Psoas muscle (tissue), 8 donors: ENCODE results near the gene DTNBP1. TPM values are rescaled to one million over a fixed set of nuclear protein-coding genes. Genes with fewer than 3 reads are reported as not detected.

ENCODE experiments used
- ATAC-seq, 4 donors: fragments of 200-7000 bp; cut with Tn5 transposase; one replicate each; pipeline ENCODE4 v1.9.1; 2020; ENCODE audit warnings: moderate library complexity in 3 of 4, mild to moderate bottlenecking in 2 of 4
- DNase-seq, 2 donors: peaks; one replicate each; pipeline ENCODE4 v3.0.0-alpha.2; 2020
- H3K27ac ChIP-seq: fragments of 200-600 bp; one replicate; pipeline ENCODE4 v1.8.0; 2022
- H3K27me3 ChIP-seq, 3 donors: fragments of 200-600 bp in 1 of 3; one replicate each; pipeline versions ENCODE4 v1.6.1 to v1.8.0; 2013 to 2022; ENCODE audit warnings: low read length in 2 of 3, mild to moderate bottlenecking in 2 of 3, moderate library complexity in 1 of 3; ENCODE audit not compliant: insufficient read depth in 3 of 3
- H3K36me3 ChIP-seq, 2 donors: fragments of 200-600 bp in 1 of 2; one replicate each; pipeline versions ENCODE4 v1.6.1 to v1.8.0; 2013 to 2022; ENCODE audit warnings: low read depth in 1 of 2, mild to moderate bottlenecking in 1 of 2, moderate library complexity in 1 of 2; ENCODE audit not compliant: insufficient read depth in 1 of 2
- H3K4me1 ChIP-seq: fragments of 200-600 bp; one replicate; pipeline ENCODE4 v1.8.0; 2022
- H3K4me3 ChIP-seq: fragments of 200-600 bp; one replicate; pipeline ENCODE4 v1.8.0; 2022; ENCODE audit warnings: mild to moderate bottlenecking
- H3K9me3 ChIP-seq: fragments of 200-600 bp; one replicate; pipeline ENCODE4 v1.8.0; 2022
- WGBS, 3 donors: extraction: QIAGEN DNeasy Blood & Tissue Kit; methylation state at CpG; one replicate each; pipeline versions ENCODE4 v1.1.6 to v1.1.7; 2013; 5-methylcytosine and 5-hydroxymethylcytosine counted together
- intact Hi-C, 2 donors: fragments of 100-400 bp; cut with DNase I; formaldehyde crosslinking; loops; one replicate each; pipeline versions ENCODE4 v1.11.0 to v1.14.2; 2022
- polyA plus RNA-seq, 3 donors: library from polyadenylated mRNA; stranded (reverse); fragments of 200-250 nt; gene quantifications; one replicate each; pipeline ENCODE4 v1.2.3, GENCODE V29; 2013
- total RNA-seq, 4 donors: library from RNA; stranded (reverse); fragmentation: NEBNext Ultra II Directional in 2 of 4; extraction: Animal tissue kit (Norgen Biotek cat#: 25700) in 2 of 4; gene quantifications; one replicate each; pipeline versions ENCODE4 v1.2.1 to v1.2.4, GENCODE V29; 2021 to 2023
- TF ChIP-seq, protein P1 (sequence below): fragments of 200-600 bp; IDR thresholded peaks from one replicate; pipeline ENCODE4 v1.8.0; 2022; ENCODE audit warnings: antibody characterized with exemption
- donor health status: healthy with polysubstance abuse.
- donor health status: DM: no; HTN: no; CAD: no; lungs with moderate emphysema.
- donor health status: Bipolar disorder and iron deficiency.
- donor health status: healthy.
- donor health status: DM: yes; HTN: yes; CAD: no.
- donor health status: DM: no; HTN: no; CAD: no.
- donor health status: DM: no; HTN: no; CAD: no.
- donor health status: DM: yes; HTN: yes; CAD: no.

Gene DTNBP1
- total and polyA plus RNA-seq, 7 donors = 8.0 to 22.0 (median 15.0) TPM

DNA sequence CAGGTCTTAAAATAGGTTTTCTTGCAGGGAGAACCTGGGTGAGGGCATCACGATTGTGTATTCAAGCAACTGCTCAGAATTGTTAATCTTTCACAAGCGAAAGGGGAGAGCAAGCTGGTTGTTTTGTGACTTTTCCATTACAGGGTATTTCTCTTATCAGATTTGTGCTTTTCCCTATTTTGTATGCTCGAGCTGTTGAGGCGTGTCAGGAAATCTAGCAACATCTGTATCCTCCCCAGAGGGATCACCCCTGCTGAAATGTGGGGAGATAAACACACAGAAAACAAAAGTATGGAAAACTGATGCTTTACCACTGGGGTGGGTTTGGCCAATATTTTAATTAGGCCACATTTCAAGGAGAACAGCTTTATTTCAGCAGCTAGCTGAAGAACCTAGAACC lies 187.0 kb downstream of the DTNBP1 start:
- intact Hi-C loops = loop anchor here (5.0 to 10.0 kb wide), 2 partner anchors 221 to 229 kb away; partner anchors contain the start of gene JARID2 (in 1 of the 2)
- DNase-seq (no peak), ATAC-seq (no peak)
- WGBS, 3 donors = 63 to 67% (median 65%) methylated on average over 4 of the region's 4 CpGs
- no peaks in the 10 kb centered on the region for H3K9me3 ChIP-seq
- no peaks in the 10 kb centered on the region for H3K36me3 ChIP-seq
- no peaks in the 10 kb centered on the region for H3K27me3 ChIP-seq
- TF ChIP-seq, protein P1, sequence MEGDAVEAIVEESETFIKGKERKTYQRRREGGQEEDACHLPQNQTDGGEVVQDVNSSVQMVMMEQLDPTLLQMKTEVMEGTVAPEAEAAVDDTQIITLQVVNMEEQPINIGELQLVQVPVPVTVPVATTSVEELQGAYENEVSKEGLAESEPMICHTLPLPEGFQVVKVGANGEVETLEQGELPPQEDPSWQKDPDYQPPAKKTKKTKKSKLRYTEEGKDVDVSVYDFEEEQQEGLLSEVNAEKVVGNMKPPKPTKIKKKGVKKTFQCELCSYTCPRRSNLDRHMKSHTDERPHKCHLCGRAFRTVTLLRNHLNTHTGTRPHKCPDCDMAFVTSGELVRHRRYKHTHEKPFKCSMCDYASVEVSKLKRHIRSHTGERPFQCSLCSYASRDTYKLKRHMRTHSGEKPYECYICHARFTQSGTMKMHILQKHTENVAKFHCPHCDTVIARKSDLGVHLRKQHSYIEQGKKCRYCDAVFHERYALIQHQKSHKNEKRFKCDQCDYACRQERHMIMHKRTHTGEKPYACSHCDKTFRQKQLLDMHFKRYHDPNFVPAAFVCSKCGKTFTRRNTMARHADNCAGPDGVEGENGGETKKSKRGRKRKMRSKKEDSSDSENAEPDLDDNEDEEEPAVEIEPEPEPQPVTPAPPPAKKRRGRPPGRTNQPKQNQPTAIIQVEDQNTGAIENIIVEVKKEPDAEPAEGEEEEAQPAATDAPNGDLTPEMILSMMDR = no peak
- H3K27ac ChIP-seq = peak overlapping the region; percentile 79
- H3K4me1 ChIP-seq = peaks cover 62% of the 10 kb centered on the region
- no peak overlapping the region for H3K4me3 ChIP-seq

DNA sequence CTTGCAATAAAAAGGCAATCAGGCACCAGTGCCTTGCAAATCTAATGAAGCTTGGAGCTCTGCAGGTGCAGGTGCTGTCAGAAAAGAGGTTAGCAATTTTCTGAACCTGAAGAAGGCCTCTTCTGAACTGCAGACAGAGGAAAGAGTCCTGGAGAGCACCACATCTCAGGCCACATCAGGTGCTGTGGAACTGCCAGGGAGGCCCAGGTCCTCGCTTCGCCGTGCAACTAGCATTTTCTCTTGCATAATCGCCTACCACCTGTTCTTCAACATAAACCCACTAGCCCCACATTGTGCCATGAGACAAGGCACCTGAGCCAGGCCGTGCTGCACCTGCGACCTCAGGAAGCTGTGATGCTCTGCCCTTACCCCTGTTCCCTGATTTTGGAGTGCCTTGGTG lies 187.6 kb downstream of the DTNBP1 start:
- Histone ChIP-seq H3K27me3 (no peaks in the 10 kb centered on the region), H3K27ac (peak overlapping the region; percentile 79), H3K9me3 (no peaks in the 10 kb centered on the region), H3K4me3 (no peak overlapping the region), H3K4me1 (peaks cover 56% of the 10 kb centered on the region), H3K36me3 (no peaks in the 10 kb centered on the region)
- no peak for ATAC-seq
- intact Hi-C loops = loop anchor here (5.0 to 10.0 kb wide), 2 partner anchors 220 to 228 kb away; partner anchors contain the start of gene JARID2 (in 1 of the 2)
- no peak for DNase-seq
- TF ChIP-seq, protein P1 = no peak
- 57 to 65% (median 63%) methylated on average over 6 of the region's 6 CpGs for WGBS, 3 donors

DNA sequence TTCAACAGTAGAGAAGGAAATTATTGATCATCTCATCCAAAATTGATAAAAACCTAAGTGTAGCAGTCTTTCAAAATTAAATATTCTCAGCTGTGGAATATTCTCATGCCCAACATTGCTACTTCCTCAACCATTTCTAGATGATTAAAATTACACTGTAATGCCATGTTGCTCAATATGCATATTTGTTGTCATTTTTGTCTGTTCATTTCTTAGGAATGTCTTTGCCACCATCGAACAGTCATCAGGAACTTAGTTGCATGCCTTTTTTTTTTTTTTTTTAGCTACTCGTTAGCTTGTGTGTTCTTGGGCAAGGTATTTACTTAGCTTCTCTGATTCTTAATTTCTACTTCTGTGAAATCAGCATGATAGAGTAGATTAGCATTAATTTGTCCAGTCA lies 188.6 kb downstream of the DTNBP1 start:
- Histone ChIP-seq H3K4me3 (peak overlapping the region; percentile 16), H3K27ac (peak overlapping the region; percentile 79), H3K36me3 (no peaks in the 10 kb centered on the region), H3K9me3 (no peaks in the 10 kb centered on the region), H3K27me3 (no peaks in the 10 kb centered on the region), H3K4me1 (peaks cover 47% of the 10 kb centered on the region)
- WGBS, 3 donors = 51 to 88% (median 69%) methylated on average over 2 of the region's 2 CpGs
- no peak for ATAC-seq
- TF ChIP-seq, protein P1 = no peak
- intact Hi-C loops = loop anchor here in 1 of 2 donors (10.0 kb wide), 1 partner anchor 219 kb away; no protein-coding TSS in a partner anchor
- no peak for DNase-seq

DNA sequence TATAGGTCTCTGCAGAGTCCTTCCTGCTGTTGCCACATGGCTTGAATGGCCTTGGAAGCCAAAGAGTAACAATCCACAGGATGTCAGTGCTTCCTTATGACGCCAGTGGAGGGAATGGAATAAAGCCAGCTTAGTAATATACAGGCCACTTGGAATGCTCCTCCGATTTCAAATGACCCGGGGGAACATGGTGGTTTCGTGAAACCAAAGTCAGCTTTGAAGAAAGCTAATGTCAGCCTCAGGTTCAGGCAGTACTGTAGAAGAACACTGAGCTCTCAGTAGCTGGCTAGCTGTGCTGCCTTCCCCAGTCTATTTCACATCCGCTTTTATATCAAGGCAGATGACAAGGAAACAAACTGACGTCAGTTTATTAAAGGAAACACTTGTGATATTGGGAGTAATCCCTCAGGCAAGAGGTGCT lies 189.1 kb downstream of the DTNBP1 start:
- Histone ChIP-seq H3K36me3 (peaks cover 0 to 3% of the 10 kb centered on the region in 2 donors), H3K27me3 (no peaks in the 10 kb centered on the region), H3K4me3 (peak overlapping the region; percentile 16), H3K9me3 (no peaks in the 10 kb centered on the region), H3K4me1 (peaks cover 47% of the 10 kb centered on the region), H3K27ac (peak overlapping the region; percentile 79)
- TF ChIP-seq, protein P1 = no peak
- DNase-seq = no peak
- ATAC-seq = peak; percentile 76 to 89 (median 84)
- WGBS, 3 donors = 6 to 31% (median 19%) methylated on average over 6 of the region's 6 CpGs
- intact Hi-C loops = loop anchor here in 1 of 2 donors (10.0 kb wide), 1 partner anchor 219 kb away; no protein-coding TSS in a partner anchor

DNA sequence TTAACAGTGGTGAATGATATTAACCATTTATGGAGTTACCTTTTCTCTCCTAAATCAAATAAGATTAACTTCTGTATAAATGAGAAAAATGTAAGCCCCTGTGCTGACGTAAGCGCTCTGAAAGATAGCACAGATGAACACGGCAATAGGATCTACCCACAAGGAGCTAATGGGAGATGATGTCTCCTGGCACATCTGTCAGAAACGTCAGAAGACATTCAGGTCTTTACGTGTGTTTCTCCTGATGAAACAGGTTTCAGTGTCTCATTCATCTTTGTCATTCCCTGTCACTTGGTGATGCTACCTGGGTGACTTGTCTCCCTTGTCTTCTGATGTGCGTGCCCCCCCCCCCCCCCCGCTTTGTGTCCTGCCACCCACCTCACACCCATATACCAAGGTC lies 189.7 kb downstream of the DTNBP1 start:
- ATAC-seq = peak in 1 of 4 donors; percentile 13
- H3K4me3 ChIP-seq = no peak overlapping the region
- WGBS, 3 donors = 59 to 76% (median 68%) methylated on average over 6 to 7 of the region's 7 CpGs
- intact Hi-C loops = loop anchor here in 1 of 2 donors (10.0 kb wide), 1 partner anchor 218 kb away; no protein-coding TSS in a partner anchor
- TF ChIP-seq, protein P1 = no peak
- H3K36me3 ChIP-seq = peaks cover 0 to 7% of the 10 kb centered on the region in 2 donors
- no peaks in the 10 kb centered on the region for H3K27me3 ChIP-seq
- no peaks in the 10 kb centered on the region for H3K9me3 ChIP-seq
- peak overlapping the region; percentile 79 for H3K27ac ChIP-seq
- H3K4me1 ChIP-seq = peaks cover 47% of the 10 kb centered on the region
- no peak for DNase-seq
